Measurements from ENCODE around the gene COPRS.

Gene COPRS

DNA sequence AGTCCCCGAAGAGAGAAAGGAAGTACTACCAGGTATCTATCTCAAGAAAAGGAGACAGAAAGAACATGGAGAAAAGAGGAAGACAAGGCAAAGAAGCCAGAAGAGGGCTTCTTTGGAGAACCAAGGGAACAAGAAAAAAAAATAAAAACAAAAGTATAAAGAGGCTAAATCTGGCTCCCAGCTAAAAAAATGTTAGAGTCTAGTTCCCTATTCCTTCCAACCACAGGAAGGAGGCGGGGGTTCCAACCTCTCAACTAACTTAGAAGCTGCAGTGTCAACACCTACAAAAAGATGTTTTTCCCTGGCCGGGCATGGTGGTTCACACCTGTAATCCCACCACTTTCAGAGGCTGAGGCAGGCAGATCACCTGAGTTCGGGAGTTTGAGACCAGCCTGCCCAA is 29.1 kb upstream of the COPRS start:
- TF ChIP-seq, protein P1, sequence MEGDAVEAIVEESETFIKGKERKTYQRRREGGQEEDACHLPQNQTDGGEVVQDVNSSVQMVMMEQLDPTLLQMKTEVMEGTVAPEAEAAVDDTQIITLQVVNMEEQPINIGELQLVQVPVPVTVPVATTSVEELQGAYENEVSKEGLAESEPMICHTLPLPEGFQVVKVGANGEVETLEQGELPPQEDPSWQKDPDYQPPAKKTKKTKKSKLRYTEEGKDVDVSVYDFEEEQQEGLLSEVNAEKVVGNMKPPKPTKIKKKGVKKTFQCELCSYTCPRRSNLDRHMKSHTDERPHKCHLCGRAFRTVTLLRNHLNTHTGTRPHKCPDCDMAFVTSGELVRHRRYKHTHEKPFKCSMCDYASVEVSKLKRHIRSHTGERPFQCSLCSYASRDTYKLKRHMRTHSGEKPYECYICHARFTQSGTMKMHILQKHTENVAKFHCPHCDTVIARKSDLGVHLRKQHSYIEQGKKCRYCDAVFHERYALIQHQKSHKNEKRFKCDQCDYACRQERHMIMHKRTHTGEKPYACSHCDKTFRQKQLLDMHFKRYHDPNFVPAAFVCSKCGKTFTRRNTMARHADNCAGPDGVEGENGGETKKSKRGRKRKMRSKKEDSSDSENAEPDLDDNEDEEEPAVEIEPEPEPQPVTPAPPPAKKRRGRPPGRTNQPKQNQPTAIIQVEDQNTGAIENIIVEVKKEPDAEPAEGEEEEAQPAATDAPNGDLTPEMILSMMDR (IDR thresholded peaks at IDR 0.05; ENCODE audit: low read depth, low read length) = no peak
- no peak overlapping the region for H3K4me3 ChIP-seq (ENCODE audit: low read depth, low read length)
- in situ Hi-C loops (cut with HindIII; ENCODE audit: low sequenced_read_pairs) = no loop called here
- DNase-seq (ENCODE audit: low read depth, low spot score) = no peak

DNA sequence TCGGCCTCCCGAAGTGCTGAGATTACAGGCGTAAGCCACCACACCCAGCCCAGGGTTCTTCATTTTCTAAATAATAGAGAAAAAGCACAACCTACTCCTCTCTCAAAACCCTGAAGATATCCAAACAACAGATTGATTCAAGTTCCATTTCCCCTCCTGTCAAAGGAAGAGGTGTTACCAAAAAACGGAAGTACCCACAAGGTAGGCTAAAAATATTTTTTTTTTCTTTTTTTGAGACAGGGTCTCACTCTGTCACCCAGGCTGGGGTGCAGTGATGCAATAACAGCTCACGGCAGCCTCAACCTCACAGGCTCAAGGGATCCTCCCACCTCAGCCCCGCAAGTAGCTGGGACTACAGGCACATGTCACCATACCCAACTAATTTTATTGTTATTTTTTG is 23.5 kb upstream of the COPRS start:
- TF ChIP-seq, protein P1 (IDR thresholded peaks at IDR 0.05; ENCODE audit: low read depth, low read length) = no peak
- no peak for DNase-seq (ENCODE audit: low read depth, low spot score)

DNA sequence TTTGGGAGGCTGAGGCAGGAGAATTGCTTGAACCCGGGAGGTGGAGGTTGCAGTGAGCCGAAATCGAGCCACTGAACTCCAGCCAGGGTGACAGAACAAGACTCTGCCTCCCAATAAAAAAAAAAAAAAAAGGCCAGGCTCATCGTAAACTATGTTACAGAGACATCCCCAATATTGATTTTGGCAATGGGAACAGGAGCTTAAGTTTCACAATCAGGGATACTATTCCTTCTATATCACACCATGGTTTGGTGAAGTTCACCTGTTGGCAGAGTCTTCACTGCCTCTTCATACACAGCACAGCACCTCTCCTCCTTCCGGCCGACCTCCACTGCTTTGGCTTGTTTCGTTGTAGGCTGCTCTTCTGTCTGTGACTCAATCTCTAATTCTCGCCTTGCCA is 21.3 kb upstream of the COPRS start:
- in situ Hi-C loops (cut with HindIII; ENCODE audit: low sequenced_read_pairs) = no loop called here
- no peak overlapping the region for H3K4me3 ChIP-seq (ENCODE audit: low read depth, low read length)
- TF ChIP-seq, protein P1 (IDR thresholded peaks at IDR 0.05; ENCODE audit: low read depth, low read length) = no peak
- DNase-seq (ENCODE audit: low read depth, low spot score) = no peak

More for the DNA sequence above, 23.5 kb upstream of the COPRS start:
- no peak overlapping the region for H3K4me3 ChIP-seq (ENCODE audit: low read depth, low read length)
- in situ Hi-C loops (cut with HindIII; ENCODE audit: low sequenced_read_pairs) = no loop called here

DNA sequence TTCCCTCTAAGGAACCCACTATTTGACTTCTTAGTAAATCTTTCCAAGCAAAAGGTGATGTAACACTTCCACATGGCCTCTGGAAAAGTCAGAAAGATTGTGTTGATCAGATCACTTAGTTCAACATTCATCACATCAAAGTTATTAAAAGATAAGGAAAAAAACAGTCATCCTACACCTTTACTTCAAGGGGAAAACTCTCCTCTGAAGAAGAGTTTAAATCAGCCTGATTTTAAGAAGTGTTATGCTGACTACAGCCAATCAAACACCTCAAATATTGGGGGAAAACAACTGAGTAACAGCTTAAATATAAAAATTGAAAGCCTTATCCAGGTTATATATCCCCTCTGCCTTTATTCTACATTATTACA is 19.6 kb upstream of the COPRS start:
- H3K4me3 ChIP-seq (ENCODE audit: low read depth, low read length) = no peak overlapping the region
- in situ Hi-C loops (cut with HindIII; ENCODE audit: low sequenced_read_pairs) = no loop called here
- DNase-seq (ENCODE audit: low read depth, low spot score) = no peak
- TF ChIP-seq, protein P1 (IDR thresholded peaks at IDR 0.05; ENCODE audit: low read depth, low read length) = no peak

DNA sequence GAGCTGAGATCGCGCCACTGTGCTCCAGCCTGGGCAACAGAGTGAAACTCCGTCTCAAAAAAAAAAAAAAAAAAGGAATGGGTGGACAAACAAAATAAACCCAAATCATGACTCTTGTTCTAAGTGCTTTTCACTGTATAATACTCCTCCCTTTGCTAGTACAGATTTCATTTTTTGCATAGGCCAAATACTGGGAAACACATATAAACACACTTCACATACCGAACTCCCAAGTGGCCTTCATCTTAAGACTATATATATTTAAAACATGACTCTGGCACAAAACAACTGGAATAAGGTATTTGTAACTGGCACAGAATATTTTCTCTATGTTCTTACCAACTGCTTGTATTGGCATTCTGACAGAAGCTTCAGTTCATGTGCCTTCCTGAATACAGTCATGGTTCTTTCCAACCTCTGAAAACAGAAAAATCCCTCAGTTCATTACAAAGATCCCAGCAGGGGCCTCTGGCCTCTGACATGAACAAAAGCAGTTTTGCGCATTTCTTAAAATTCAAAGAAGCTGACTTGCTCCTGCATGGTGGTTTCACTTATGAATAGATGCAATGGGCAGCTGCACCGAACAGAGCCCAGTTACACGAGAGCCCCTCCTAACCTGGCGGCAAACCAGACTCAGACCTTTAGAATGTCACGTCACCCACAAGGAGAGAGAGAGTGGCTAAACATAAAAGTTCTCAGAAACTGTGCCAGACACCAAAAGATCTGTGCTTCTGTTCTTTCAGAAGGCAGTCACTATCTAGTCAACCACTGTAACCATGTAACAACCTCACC is 19.1 kb upstream of the COPRS start:
- in situ Hi-C loops (cut with HindIII; ENCODE audit: low sequenced_read_pairs) = no loop called here
- TF ChIP-seq, protein P1 (IDR thresholded peaks at IDR 0.05; ENCODE audit: low read depth, low read length) = no peak
- no peak overlapping the region for H3K4me3 ChIP-seq (ENCODE audit: low read depth, low read length)
- DNase-seq (ENCODE audit: low read depth, low spot score) = peak; percentile 98

DNA sequence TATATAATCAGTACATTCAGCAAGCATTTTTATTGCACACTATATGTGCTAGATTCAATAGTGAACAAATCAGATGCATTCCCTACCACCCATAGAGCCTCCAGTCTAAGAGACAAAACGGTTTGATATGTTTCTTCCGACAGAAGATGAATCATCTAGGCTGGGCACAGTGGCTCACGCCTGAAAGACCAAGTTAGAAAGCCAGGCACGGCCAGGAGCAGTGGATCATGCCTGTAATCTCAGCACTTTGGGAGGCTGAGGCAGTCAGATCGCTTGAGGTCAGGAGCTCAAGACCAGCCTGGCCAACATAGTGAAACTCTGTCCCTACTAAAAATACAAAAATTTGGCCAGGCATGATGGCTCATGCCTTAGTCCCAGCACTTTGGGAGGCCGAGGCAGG is 18.3 kb upstream of the COPRS start:
- DNase-seq (ENCODE audit: low read depth, low spot score) = peak; percentile 43
- in situ Hi-C loops (cut with HindIII; ENCODE audit: low sequenced_read_pairs) = no loop called here
- H3K4me3 ChIP-seq (ENCODE audit: low read depth, low read length) = no peak overlapping the region
- TF ChIP-seq, protein P1 (IDR thresholded peaks at IDR 0.05; ENCODE audit: low read depth, low read length) = no peak

Measured in astrocyte of the spinal cord (primary cell).